ENCODE measurements around the gene ZNF76.

DNA sequence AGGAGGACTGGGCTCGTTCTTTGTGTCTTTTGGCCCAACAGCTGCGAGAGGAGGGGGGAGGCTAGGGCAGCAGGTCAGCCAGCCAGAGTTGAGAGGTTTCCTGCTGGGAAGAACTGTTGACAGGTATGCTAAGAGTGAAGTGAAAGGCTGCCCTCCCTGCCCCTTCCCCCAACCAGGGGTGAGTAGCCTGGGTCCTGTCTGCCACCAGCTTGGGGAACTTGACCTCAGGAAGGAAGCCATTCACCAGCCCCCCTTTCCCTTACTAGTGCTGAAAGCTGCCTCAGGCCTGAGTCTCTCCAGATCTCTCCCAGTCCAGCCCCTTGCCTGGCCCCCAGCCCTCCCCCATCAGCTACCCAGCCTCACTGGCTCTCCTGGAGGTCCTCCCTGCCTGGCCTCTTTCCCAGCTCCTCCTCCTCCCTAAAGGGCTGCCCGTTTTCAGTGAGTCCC lies 20.7 kb upstream of the ZNF76 start:
- TF ChIP-seq, protein P1, sequence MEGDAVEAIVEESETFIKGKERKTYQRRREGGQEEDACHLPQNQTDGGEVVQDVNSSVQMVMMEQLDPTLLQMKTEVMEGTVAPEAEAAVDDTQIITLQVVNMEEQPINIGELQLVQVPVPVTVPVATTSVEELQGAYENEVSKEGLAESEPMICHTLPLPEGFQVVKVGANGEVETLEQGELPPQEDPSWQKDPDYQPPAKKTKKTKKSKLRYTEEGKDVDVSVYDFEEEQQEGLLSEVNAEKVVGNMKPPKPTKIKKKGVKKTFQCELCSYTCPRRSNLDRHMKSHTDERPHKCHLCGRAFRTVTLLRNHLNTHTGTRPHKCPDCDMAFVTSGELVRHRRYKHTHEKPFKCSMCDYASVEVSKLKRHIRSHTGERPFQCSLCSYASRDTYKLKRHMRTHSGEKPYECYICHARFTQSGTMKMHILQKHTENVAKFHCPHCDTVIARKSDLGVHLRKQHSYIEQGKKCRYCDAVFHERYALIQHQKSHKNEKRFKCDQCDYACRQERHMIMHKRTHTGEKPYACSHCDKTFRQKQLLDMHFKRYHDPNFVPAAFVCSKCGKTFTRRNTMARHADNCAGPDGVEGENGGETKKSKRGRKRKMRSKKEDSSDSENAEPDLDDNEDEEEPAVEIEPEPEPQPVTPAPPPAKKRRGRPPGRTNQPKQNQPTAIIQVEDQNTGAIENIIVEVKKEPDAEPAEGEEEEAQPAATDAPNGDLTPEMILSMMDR (IDR thresholded peaks at IDR 0.05; ENCODE audit: low read length): no peak
- TF ChIP-seq EZH2 (optimal IDR thresholded peaks at IDR 0.05; ENCODE audit: low read depth, low read length): no peak

Measured in MM.1S (cell line).